DMS79 (cell line): ENCODE data around the gene QRFP.

Experiments
- DNase-seq: peaks from one replicate; lab custom pipeline; 2025; lab: John Stamatoyannopoulos, UW

Gene QRFP

DNA sequence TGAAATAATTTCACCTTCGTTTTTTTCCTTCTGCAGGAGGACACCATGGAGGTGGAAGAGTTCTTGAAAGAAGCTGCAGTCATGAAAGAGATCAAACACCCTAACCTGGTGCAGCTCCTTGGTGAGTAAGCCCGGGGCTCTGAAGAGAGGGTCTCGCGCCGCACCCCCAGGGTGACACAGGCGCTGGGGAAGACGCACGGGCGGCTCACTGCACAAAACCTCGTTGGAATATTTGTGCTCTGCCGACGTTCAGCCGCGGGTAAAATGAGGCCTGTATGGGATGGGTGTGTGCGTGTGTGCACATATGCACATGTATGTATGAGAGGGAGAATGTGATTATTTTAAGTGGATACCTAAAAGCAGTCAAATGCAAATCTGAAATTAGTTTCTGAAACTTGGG lies 24.5 kb downstream of the QRFP start:
- no peak for DNase-seq

DNA sequence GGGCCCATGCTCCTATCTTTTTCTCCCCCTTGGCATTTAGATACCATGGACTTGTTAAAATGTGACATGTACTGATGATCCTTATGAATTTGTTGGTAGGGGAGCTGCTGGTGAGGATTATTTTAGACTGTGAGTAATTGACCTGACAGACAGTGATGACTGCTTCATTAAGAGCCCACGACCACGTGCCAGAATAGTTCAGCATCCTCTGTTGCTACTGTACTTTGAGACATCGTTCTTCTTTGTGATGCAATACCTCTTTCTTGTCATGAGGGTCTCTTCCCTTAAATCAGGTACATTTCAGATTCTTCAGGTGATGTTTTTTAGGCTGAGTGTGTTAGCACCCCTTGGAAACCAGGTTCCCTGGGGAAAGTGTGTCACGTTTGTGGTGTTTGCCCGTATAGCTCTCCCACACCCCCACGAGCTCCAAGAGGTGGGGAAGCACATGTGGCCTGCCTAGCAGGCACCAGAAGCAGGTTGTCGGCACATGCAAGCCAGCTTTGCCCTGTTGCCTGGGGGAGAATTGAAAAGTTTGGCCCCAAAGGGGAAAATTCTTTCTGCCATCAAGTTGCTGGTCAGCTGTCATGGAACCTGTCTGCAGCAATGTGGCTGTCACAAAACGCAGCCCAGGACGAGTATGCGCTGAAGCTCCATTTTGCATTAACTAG lies 25.1 kb downstream of the QRFP start:
- DNase-seq, result no peak

DNA sequence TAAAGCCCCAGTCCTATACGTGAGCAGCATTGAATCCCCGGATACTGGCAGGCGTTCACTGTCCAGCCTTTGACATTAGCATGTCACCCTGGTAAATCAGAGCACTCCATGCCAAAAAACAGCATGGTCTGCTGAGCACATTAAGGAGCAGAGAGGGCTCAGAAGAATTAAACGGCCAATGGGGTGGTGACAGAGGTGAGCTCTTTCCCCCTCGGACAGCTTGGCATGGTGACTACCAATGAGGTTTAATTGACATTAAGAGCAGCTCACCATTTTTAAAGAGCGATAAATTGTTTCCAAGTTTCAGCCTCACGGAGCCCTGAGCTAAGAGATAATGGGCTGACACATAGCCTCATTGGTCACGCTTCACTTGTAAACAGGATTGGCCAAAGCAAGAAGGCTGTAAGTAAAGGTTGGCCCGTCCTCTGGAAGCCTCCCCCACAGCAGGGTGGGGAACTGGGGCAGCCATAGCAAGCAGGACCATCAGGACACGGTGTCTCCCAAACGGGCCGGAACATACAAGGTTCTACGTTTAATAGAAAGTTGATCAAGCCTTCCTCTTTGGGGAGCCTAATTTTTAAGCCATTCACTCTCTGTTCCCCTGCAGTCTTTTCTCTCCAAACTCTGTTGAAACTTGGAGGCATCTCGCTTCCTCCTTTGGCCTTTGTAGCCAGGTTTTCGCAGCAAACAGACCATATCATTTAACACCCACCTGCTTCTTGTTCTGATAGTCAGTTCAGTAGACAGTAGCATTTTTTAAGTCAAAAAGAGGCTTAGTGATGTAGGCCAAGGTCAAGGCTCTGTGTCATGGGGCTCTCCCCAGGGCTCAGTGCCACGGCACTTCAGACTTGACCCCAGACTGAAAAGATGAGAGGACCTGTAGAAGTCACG lies 25.9 kb downstream of the QRFP start:
- DNase-seq, result peak; percentile 95

DNA sequence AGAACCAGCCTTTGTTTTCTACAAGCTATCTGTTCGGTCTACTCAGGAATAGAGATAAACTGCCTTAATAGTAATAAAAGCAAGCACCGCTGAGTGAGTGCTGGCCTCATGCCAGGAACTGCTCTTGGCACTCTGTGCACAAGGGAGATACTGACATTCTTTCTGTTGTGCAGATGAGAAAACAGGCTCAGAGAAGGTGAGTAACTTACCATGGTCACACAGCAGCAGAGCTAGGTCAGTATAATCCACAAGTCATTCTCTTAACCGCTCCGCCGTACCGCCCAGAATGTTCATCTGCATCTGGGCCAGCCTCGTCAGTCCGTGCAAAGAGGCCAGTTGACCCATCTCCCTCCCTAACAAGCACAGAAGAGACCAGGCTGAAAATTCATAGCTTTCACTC lies 27.4 kb downstream of the QRFP start:
- DNase-seq, result no peak

DNA sequence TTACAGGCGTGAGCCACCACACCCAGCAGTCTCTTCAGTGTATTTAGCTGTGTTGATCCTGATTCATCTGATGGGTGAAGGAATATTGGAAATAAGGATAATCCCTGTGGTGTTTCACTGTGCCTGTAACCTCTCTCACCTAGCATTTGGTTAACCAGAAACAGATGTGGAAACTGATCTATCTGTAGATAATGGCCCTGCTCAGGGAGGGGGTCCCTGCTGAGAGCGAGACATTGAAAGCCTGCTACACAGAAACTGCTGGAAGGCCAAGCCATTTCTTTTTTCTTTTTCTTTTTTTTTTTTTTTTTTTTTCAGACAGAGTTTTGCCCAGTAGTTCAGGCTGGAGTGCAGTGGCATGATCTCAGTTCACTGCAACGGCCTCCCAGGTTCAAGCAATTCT lies 28.4 kb downstream of the QRFP start:
- no peak for DNase-seq

DNA sequence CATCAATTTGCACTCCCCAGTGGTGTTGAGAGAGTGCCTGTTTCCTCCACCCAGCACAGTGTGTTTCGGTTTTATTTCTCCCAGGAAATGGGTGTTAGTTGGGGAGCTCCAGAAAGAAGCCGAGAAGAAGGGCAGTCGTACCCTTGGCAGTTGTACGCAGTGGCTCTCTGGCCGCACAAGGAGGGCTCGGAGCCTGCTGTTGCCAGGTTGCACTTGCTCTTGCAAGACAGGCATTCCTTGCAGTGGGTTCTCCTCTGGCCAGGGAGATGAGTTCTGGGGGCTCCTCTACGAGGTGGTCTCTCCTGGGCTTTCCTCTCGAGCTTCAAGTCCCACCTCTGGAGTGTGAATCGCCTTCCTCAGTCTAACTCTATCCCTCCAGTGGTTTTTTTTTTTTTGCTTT lies 29.1 kb downstream of the QRFP start:
- DNase-seq, result no peak

DNA sequence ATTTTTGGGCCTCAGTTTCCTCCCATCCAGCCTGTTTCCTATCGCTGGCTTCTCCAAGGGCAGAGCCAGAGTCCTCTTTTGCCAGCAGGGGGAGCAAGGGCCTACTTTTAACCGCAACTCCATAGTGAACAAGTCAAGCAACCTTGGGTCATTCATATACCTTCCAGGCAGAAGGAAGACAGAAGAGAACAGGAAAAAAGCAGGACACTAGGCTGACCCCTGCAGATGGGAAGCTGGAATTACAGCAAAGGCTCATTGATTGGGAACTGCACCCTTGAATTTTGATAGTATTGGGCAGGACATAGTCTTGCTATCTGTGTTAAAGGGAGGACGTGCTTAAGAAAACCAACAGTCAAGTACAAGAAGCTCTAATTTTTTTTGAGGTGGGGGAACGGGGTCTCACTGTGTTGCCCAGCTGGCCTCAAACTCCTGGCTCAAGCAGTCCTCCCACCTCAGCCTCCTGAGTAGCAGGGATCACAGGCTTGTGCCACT lies 30.1 kb downstream of the QRFP start:
- peak; percentile 63 for DNase-seq

DNA sequence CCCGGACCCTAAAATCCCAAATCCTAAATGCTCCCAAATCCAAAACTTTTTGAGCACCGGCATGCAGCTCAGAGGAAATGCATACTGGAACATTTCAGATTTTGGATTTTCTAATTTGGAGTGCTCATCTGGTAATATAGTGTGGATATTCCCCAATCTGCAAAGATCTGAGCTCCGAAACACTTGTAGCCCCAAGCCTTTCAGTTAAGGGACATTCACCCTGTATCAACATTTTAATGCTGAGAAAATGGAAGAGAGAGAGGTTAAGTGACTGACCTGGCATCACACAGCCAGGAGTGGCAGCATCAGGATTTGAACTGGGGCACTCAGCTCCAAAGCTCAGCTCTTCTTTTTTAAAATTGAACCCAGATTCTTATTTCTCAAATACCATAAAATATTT lies 30.7 kb downstream of the QRFP start:
- DNase-seq, result no peak

DNA sequence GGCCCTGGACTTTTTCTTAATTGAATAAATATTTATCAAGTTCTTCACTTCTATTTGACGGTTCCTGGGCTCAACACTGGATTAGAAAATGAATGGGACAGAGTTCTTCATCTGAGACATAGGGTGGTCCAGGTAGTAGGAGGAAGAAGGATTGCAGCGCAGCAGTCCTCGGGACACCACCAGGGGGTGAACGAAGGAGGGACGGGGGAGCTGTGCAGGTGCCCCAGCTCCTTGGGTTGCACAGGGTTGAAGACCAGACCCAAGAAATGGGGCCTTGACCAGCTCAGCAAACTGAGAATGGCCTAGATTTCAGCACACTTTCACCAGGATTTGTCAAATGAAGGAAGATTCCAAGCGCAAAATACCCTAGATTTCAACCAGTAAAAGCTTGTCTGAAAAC lies 32.1 kb downstream of the QRFP start:
- no peak for DNase-seq

DNA sequence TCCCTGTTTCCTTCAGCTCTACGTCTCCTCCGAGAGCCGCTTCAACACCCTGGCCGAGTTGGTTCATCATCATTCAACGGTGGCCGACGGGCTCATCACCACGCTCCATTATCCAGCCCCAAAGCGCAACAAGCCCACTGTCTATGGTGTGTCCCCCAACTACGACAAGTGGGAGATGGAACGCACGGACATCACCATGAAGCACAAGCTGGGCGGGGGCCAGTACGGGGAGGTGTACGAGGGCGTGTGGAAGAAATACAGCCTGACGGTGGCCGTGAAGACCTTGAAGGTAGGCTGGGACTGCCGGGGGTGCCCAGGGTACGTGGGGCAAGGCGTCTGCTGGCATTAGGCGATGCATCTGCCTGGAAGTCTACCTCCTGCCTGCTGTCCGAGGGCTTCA lies 33.9 kb downstream of the QRFP start:
- no peak for DNase-seq

DNA sequence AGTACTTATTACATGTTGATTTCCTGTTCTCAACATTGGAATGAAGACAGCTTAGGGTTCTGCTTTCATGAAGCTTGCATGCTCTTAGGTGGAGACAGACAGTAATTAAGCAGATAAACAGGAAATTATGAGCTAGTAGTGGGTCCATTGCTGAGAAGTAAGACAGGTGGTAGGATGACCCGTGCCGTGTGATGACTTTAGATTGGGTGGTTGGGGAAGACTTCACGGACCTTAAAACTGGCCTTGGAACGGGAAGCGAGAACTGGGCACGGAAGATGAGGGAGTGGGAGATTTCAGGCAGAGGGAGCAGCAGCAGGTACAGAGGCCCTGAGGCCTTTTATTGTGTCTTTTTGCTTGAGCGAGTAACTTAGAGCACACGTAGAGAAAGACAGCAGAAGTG lies 34.4 kb downstream of the QRFP start:
- DNase-seq, result no peak

DNA sequence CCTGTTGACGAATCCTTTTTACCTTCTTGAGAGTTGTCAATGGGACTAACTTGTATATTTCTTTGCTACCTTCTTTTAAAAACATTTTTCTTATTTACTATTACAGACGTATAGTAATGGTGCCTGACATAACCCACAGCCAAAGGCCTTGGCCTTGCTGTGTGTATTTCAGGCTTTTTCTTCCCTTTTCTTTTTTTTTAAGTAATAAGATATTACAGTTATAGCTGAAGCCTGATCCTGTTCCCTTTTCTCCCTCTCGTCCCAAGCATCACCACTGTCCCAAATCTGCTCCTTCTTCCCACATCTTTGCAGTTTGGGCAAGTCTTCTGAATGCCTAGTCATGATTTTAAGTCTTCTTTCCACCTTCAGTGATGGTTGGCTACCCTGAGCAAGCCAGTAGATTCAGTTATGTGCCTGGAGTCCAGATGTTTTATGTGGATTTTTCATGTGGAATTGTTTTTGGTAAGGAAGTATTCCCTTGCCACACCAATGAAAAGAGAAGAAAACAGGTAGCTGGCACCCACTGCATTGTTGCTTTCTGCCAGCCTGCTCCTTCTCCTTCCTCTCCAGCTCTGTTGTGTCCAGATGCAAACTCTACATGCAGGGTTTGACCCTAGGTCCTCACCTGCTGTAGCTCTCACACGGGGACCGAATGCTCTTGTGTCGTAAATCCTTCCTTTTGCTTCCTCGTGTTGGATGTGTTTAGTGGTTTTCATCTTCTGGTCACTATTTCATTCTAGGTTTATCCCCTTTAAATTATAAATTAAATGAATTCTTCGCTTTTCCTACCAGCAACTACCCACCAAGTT lies 35.0 kb downstream of the QRFP start:
- no peak for DNase-seq

DNA sequence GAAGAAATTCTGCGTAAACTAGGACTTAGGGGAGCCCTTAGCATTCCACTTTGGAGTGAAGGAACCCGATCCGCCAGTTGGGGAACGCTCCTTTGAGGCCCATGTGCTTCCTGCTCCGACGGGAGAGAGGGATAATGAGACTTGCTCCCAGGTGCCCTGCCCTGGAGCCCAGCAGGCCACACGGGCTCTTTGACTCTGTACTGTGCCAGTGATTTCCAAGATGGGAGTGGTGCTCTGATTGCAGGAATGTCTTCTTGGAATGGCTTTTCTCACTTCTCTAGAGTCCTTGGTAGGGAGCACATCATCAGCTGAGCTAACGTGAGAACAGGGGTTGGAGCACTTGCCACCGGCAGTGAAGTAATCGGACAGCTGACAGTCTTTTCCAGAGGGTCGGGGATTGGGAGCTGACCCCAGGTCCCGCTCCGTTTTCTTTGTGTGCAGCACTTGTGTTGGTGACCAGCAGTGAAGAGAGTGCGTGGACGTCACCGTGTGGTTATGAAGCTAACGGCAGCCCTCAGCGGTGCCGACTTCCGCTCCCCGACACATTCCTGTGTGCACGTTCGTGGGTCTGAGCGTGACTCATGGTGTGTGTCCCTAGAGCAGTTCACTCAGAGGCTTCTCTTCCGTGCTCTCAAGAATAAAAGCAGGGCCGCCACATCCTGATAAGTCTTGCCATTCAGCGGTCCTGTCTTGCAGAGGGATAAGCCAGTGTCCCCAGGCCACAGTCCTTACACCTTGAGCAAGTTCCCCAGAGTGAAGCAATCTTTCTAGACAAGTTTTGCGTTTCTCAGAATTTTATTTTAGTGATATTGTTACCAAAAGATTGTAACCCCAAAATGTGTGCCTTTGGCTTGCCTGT lies 35.9 kb downstream of the QRFP start:
- DNase-seq, result no peak

DNA sequence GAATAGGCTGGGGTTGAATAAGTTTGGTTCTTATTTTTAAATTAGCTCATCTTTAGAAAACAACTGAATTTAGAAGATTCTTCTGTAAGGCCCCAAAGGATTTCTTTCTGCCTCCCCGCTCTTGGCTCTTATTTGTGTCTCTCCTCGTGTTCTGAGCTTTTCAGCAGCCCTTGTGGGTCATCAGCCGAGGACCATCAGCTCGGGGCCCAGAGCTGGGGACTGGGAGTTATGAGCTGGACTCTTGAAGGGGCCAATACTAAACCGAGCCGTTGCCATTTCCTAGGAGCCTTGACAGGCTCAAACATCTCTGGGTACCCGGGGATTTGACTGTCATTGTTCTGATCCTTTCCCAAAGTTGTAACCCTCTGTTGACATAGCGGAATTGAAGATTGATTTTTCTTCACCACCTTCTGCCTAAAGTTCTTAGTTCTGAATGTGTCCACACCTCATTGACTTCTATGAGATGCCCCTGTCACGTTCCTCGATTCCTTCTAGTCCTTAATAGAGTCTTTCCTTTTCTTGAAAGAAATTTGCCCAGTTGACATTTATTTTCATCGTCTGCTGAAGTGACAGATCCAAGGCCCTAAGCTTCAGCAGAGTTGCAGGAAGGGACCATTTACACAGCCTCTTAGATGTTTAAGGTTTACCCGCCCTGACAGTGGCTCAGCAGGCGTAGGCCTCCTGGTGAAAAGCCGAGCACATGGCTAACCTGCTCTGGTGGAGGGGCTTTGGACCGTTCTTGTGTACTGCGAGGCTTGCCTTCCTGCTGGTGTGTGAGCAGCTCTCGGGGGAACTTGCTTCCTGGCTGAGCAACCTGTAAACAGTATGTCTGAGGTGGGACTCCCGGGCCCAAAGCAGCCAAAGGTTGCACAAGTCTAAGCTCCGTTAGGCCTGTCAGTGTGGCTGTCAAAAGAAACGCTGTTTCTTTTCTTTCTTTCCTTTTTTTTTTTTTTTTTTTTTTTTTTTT lies 37.6 kb downstream of the QRFP start:
- DNase-seq, result no peak

DNA sequence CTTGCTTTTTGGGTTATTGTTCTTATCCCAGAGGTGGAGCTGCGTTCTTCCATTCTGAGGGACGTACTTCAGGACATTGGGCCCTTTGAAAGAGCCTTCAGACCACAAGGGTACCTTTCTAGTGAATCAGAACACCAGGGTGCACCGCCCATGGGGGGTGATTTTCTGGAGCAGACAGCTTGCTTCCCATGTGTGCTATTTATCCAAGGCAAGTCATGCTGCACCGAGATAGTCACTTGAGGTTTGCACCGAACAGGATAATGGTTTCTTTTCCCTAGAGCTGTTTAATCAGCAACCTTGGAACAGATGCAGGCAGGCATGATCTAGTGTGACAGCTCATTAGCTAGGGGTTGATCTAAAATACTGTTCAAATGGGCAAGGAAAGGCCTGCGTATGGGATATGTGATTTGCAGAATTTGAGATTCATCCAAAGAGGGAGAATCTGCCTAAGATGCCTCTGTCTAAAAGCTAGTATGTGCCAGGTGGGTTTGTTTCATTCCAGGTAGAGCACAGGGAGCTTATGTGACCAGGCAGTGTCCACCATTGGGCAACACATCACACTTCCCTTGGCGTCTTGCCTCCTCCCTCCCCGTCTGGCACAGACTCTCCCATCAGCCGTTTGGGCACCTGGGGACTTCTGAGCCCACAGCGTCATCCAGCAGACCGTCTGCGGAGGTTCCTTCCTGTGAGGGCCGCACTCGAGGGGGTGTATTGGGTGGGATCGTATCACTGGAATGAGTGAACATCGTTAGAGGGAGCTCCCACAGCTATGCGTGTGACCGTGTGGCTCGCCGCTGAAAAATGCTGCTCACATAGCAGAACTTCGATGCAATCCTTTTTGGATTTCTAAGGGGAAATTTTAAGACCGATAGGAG lies 38.5 kb downstream of the QRFP start:
- peak; percentile 8 for DNase-seq

DNA sequence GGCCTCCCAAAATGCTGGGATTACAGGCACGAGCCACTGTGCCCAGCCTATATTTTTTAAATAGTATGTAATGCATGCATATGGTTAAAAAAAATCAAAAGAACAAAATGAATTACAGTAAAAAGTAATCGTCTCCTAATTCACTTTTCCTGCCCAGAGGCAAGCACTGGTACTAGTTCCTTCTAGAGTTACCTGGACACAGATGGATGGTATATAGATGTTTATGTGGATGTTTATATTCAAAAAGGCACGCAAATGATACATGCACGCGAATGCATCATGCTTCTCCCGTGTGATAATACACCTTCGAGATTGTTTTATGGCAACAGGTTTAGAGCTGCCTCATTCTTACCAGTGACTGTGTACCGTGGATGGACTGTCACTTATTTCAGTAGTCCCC lies 40.1 kb downstream of the QRFP start:
- DNase-seq, result no peak

DNA sequence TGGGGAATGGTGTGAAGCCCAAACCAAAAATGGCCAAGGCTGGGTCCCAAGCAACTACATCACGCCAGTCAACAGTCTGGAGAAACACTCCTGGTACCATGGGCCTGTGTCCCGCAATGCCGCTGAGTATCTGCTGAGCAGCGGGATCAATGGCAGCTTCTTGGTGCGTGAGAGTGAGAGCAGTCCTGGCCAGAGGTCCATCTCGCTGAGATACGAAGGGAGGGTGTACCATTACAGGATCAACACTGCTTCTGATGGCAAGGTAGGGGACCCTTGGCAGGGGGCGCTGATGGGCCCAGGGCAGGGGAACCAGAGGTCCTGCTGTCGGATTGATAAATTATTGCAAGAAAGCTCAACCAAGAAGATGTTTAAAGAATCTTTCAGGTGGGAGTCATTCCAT lies 41.8 kb downstream of the QRFP start:
- no peak for DNase-seq

DNA sequence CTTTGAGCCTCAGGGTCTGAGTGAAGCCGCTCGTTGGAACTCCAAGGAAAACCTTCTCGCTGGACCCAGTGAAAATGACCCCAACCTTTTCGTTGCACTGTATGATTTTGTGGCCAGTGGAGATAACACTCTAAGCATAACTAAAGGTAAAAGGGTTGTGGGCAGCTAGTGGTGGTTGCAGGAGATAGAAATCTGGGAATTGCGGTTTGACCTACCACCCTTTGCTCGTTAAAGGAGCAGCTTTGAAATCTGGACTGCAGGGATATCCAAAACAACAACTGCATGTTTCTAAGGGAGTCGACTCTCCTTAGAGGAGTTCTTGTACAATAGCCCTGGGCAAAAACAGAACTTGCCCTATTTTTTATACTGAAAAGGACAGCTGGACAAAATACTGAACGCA lies 42.5 kb downstream of the QRFP start:
- no peak for DNase-seq

DNA sequence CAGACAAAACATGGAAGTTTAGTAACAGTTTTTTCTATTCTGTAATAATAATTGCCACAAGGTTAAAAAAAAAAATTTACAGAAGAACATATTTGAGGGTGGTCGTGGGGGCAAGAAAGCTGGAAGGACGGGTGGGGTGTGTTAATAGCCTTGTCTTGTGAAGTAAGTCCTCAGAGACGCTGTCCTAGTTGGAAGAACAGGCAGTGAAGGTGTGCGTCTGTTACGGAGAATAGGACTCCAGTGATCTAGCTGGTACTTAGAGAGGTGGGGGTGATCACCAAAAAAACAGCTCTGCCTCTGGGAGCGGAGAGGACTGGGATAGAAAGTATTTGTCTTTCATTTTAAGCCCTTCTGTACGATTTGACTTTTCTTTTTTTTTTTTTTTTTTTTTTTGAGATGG lies 43.8 kb downstream of the QRFP start:
- no peak for DNase-seq

DNA sequence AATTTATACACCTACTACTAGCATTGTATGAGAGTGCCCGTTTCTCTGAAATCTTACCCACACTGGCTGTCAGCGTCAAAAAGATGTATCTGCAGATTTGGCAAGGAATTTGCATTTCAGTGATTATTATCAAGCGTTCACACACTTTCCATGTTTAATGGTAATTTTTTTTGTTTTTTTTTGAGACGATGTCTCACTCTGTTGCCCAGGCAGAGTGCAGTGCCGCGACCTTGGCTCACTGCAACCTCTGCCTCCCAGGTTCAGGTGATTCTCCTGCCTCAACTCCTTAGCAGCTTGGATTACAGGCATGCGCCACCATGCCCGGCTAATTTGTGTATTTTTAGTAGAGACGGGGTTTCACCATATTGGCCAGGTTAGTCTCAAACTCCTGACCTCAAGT lies 47.3 kb downstream of the QRFP start:
- no peak for DNase-seq
